Astrocyte (in vitro differentiated cells and primary cell): ENCODE results near the gene EIF5A2. TPM values are rescaled to one million over a fixed set of nuclear protein-coding genes. Genes with fewer than 3 reads are reported as not detected.
"Not testable (repeated sequence)": the region's sequence is repeated elsewhere in the genome, so short reads cannot be mapped to it uniquely, and the experiment has no call there.

Experiments used
- DNase-seq: peaks from one replicate; pipeline ENCODE4 v3.0.0-alpha.2; 2010; ENCODE audit warnings: low read depth
- FAIRE-seq: peaks from 2 replicates; lab custom pipeline; 2011; peaks lifted over from hg19 to GRCh38; lab: Jason Lieb, UNC
- H2AFZ ChIP-seq: 2 replicates; pipeline ENCODE4 v1.6.0; 2012; ENCODE audit warnings: low read depth, low read length, inconsistent platforms
- H3K27ac ChIP-seq: 2 replicates; pipeline ENCODE4 v1.5.1; 2011; ENCODE audit warnings: low read depth, low read length, inconsistent platforms
- H3K27me3 ChIP-seq: 2 replicates; pipeline ENCODE4 v1.6.0; 2011; ENCODE audit warnings: low read length, inconsistent platforms; ENCODE audit not compliant: insufficient read depth
- H3K36me3 ChIP-seq: 2 replicates; pipeline ENCODE4 v1.5.1; 2011; ENCODE audit warnings: low read length, inconsistent platforms; ENCODE audit not compliant: insufficient read depth
- H3K4me1 ChIP-seq: 2 replicates; pipeline ENCODE4 v1.5.1; 2011; ENCODE audit warnings: low read length, inconsistent platforms; ENCODE audit not compliant: insufficient read depth
- H3K4me2 ChIP-seq: 2 replicates; pipeline ENCODE4 v1.6.0; 2012; ENCODE audit warnings: low read length, inconsistent platforms
- H3K4me3 ChIP-seq: 2 replicates; pipeline ENCODE4 v1.5.1; 2011; ENCODE audit warnings: low read depth, mild to moderate bottlenecking, low read length, inconsistent platforms; ENCODE audit not compliant: insufficient read depth
- H3K79me2 ChIP-seq: 2 replicates; pipeline ENCODE4 v1.6.0; 2012; ENCODE audit warnings: mild to moderate bottlenecking, low read length, inconsistent platforms; ENCODE audit not compliant: insufficient read depth
- H3K9ac ChIP-seq: 2 replicates; pipeline ENCODE4 v1.6.0; 2012; ENCODE audit warnings: mild to moderate bottlenecking, low read length, inconsistent platforms
- H3K9me3 ChIP-seq: 2 replicates; pipeline ENCODE4 v1.5.1; 2012; ENCODE audit warnings: low read depth, mild to moderate bottlenecking, low read length, inconsistent platforms; ENCODE audit not compliant: insufficient read depth
- H4K20me1 ChIP-seq: 2 replicates; pipeline ENCODE4 v1.6.0; 2012; ENCODE audit warnings: low read length, inconsistent platforms; ENCODE audit not compliant: insufficient read depth
- H3K27ac Mint-ChIP-seq: one replicate; pipeline ENCODE4 v1.8.0; 2021; ENCODE audit warnings: mild to moderate bottlenecking, mixed read lengths; ENCODE audit not compliant: unreplicated experiment
- H3K27me3 Mint-ChIP-seq: one replicate; pipeline ENCODE4 v1.8.0; 2021; ENCODE audit warnings: low read depth, mixed read lengths; ENCODE audit not compliant: unreplicated experiment
- H3K36me3 Mint-ChIP-seq: one replicate; pipeline ENCODE4 v1.8.0; 2021; ENCODE audit warnings: low read depth, mixed read lengths; ENCODE audit not compliant: unreplicated experiment
- H3K4me1 Mint-ChIP-seq: one replicate; pipeline ENCODE4 v1.8.0; 2021; ENCODE audit warnings: low read depth, mixed read lengths; ENCODE audit not compliant: unreplicated experiment
- H3K4me3 Mint-ChIP-seq: one replicate; pipeline ENCODE4 v1.8.0; 2021; ENCODE audit warnings: mild to moderate bottlenecking, moderate library complexity, mixed read lengths; ENCODE audit not compliant: unreplicated experiment
- H3K9me3 Mint-ChIP-seq: one replicate; pipeline ENCODE4 v1.8.0; 2021; ENCODE audit warnings: mild to moderate bottlenecking, mixed read lengths; ENCODE audit not compliant: unreplicated experiment
- EZH2 ChIP-seq: IDR thresholded peaks from 2 replicates; pipeline ENCODE4 v1.6.1; 2012; ENCODE audit warnings: mild to moderate bottlenecking, low read length, inconsistent platforms; ENCODE audit not compliant: insufficient read depth
- total RNA-seq: library from RNA; stranded (reverse); gene quantifications from 2 replicates; pipeline ENCODE4 v1.2.1, GENCODE V29; 2021
- TF ChIP-seq, protein P1 (sequence below): IDR thresholded peaks from 2 replicates; pipeline ENCODE4 v1.5.1; 2011; ENCODE audit warnings: low read depth, mild to moderate bottlenecking, inconsistent platforms, low read length, moderate library complexity; ENCODE audit not compliant: insufficient read depth

The EIF5A2 gene
- total RNA-seq, 1 donor from 2014 or later: 18.6 TPM

DNA sequence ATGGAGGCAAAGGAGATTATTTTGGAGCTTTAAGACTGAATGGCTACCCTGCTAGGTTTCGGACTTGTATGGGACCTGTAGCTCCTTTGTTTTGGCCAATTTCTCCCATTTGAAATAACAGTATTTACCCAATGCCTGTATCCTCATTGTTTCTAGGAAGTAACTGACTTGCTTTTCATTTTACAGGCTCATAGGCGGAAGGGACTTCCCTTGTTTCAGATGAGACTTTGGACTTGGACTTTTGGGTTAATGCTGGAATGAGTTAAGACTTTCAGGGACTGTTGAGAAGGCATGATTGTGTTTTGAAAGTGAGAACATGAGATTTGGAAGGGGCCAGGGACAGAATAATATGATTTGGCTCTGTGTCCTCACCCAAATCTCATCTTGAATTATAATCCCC lies 10.5 kb downstream of the EIF5A2 start:
- no peak overlapping the region for H3K4me2 ChIP-seq
- H3K79me2 ChIP-seq: no peaks in the 10 kb centered on the region
- H2AFZ ChIP-seq: no peak overlapping the region
- DNase-seq (no peak), FAIRE-seq (no peak)
- no peaks in the 10 kb centered on the region for H4K20me1 ChIP-seq
- H3K27me3 ChIP-seq: no peaks in the 10 kb centered on the region
- Mint-ChIP-seq H3K9me3 (peaks cover 13% of the 10 kb centered on the region), H3K4me1 (no peaks in the 10 kb centered on the region), H3K36me3 (peaks cover 15% of the 10 kb centered on the region), H3K4me3 (no peak overlapping the region), H3K27ac (no peak overlapping the region), H3K27me3 (no peaks in the 10 kb centered on the region)
- TF ChIP-seq, protein P1, sequence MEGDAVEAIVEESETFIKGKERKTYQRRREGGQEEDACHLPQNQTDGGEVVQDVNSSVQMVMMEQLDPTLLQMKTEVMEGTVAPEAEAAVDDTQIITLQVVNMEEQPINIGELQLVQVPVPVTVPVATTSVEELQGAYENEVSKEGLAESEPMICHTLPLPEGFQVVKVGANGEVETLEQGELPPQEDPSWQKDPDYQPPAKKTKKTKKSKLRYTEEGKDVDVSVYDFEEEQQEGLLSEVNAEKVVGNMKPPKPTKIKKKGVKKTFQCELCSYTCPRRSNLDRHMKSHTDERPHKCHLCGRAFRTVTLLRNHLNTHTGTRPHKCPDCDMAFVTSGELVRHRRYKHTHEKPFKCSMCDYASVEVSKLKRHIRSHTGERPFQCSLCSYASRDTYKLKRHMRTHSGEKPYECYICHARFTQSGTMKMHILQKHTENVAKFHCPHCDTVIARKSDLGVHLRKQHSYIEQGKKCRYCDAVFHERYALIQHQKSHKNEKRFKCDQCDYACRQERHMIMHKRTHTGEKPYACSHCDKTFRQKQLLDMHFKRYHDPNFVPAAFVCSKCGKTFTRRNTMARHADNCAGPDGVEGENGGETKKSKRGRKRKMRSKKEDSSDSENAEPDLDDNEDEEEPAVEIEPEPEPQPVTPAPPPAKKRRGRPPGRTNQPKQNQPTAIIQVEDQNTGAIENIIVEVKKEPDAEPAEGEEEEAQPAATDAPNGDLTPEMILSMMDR: no peak
- no peak for TF ChIP-seq EZH2
- H3K9ac ChIP-seq: no peak overlapping the region
- H3K4me3 ChIP-seq: no peak overlapping the region
- peaks cover 4% of the 10 kb centered on the region for H3K9me3 ChIP-seq
- H3K4me1 ChIP-seq: no peaks in the 10 kb centered on the region
- H3K27ac ChIP-seq: no peak overlapping the region
- H3K36me3 ChIP-seq: no peaks in the 10 kb centered on the region

DNA sequence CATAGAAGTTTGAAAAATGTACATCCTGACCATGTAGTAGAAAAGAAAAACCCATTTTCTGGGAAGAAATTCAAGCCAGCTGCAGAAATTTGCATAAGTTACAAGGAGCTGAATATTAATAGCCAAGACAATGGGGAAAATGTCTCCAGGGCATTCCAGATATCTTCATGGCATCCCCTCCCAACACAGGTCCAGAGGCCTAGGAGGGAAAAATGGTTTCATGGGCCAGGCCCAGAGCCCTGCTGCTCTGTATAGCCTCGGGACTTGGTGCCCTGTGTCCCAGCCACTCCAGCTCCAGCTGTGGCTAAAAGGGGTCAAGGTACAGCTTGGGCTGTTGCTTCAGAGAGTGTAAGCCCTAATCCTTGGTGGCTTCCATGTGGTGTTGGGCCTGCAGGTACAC lies 11.2 kb downstream of the EIF5A2 start:
- H3K4me2 ChIP-seq, H3K36me3 ChIP-seq, H3K4me3 ChIP-seq, H2AFZ ChIP-seq, H3K27ac ChIP-seq, H3K4me3 Mint-ChIP-seq, H3K4me1 ChIP-seq, H3K4me1 Mint-ChIP-seq, H3K9me3 ChIP-seq, DNase-seq, FAIRE-seq, H3K27ac Mint-ChIP-seq, H3K27me3 Mint-ChIP-seq, H4K20me1 ChIP-seq, H3K27me3 ChIP-seq, H3K79me2 ChIP-seq, H3K9ac ChIP-seq: not testable (repeated sequence)
- Mint-ChIP-seq H3K9me3 (peaks cover 13% of the 10 kb centered on the region), H3K36me3 (peaks cover 15% of the 10 kb centered on the region)

DNA sequence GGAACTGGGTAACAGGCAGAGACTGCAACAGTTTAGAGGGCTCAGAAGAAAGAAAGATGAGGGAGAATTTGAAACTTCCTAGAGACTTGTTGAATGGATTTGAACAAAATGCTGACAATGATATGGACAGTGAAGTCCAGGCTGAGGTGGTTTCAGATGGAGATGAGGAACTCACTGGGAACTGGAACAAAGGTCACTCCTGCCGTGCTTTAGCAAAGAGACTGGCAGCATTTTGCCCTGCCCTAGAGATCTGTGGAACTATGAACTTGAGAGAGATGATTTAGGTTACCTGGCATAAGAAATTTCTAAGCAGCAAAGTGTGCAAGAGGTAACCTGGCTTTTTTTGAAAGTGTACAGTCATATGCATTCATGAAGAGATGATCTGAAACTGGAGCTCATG lies 11.7 kb downstream of the EIF5A2 start:
- FAIRE-seq: no peak
- no peak overlapping the region for H3K27ac ChIP-seq
- no peaks in the 10 kb centered on the region for H3K27me3 ChIP-seq
- H3K4me3 ChIP-seq: no peak overlapping the region
- no peak for TF ChIP-seq EZH2
- TF ChIP-seq, protein P1: no peak
- peaks cover 4% of the 10 kb centered on the region for H3K9me3 ChIP-seq
- H3K4me2 ChIP-seq: no peak overlapping the region
- H3K9ac ChIP-seq: no peak overlapping the region
- Mint-ChIP-seq H3K27ac (no peak overlapping the region), H3K27me3 (no peaks in the 10 kb centered on the region), H3K9me3 (peaks cover 13% of the 10 kb centered on the region), H3K36me3 (peaks cover 14% of the 10 kb centered on the region), H3K4me1 (no peaks in the 10 kb centered on the region), H3K4me3 (no peak overlapping the region)
- no peaks in the 10 kb centered on the region for H3K36me3 ChIP-seq
- H2AFZ ChIP-seq: no peak overlapping the region
- H3K79me2 ChIP-seq: no peaks in the 10 kb centered on the region
- H4K20me1 ChIP-seq: no peaks in the 10 kb centered on the region
- H3K4me1 ChIP-seq: no peaks in the 10 kb centered on the region
- DNase-seq: no peak

DNA sequence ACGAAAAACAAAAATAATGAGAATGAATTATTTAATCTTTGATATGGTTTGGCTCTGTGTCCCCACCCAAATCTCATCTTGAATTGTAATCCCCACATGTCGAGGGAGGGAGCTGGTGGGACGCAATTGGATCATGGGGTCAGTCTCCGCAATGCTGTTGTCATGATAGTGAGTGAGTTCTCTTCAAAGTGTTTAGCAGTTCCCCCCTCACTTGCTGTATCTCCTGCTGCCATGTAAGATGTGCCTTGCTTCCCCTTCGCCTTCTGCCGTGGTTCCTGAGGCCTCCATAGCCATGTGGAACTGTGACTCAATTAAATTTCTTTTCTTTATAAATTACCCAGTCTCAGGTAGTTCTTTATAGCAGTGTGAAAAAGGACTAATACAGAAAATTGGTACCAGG lies 12.1 kb downstream of the EIF5A2 start:
- not testable (repeated sequence) for H3K27ac Mint-ChIP-seq, H4K20me1 ChIP-seq, H3K4me3 Mint-ChIP-seq, H3K4me3 ChIP-seq, H3K9ac ChIP-seq, H3K27ac ChIP-seq, H3K27me3 ChIP-seq, H3K9me3 ChIP-seq, H2AFZ ChIP-seq, H3K4me2 ChIP-seq, H3K27me3 Mint-ChIP-seq, H3K36me3 ChIP-seq, DNase-seq, H3K4me1 ChIP-seq, H3K4me1 Mint-ChIP-seq, H3K79me2 ChIP-seq, FAIRE-seq
- Mint-ChIP-seq H3K36me3 (peaks cover 13% of the 10 kb centered on the region), H3K9me3 (peaks cover 13% of the 10 kb centered on the region)
